Left cardiac atrium (tissue), 4 donors: ENCODE results near the gene EPC2. TPM values are rescaled to one million over a fixed set of nuclear protein-coding genes. Genes with fewer than 3 reads are reported as not detected.

Experiments
- ATAC-seq, 2 donors: fragments of 200-7000 bp; cut with Tn5 transposase; one replicate each; pipeline ENCODE4 v1.9.1; 2020; ENCODE audit warnings: mild to moderate bottlenecking in 2 of 2, moderate library complexity in 2 of 2
- DNase-seq: peaks from one replicate; pipeline ENCODE4 v3.0.0-alpha.2; 2020
- intact Hi-C, 2 donors: fragments of 100-400 bp; cut with DNase I; formaldehyde crosslinking; loops; one replicate each; pipeline versions ENCODE4 v1.14.1 to v1.15.1; 2022 to 2023
- total RNA-seq, 2 donors: library from RNA; stranded (reverse); fragmentation: NEBNext Ultra II Directional; extraction: Animal tissue kit (Norgen Biotek cat#: 25700); gene quantifications; one replicate each; pipeline ENCODE4 v1.2.1, GENCODE V29; 2021
- donor health status: DM: no; HTN: yes; CAD: no.
- donor health status: DM: no; HTN: yes; CAD: no; lungs with severe emphysema.
- donor health status: DM: yes; HTN: yes; CAD: no.
- donor health status: Dilated cardiomyopathy.

EPC2 gene
- total RNA-seq, 2 donors from 2014 or later: 19.1 to 22.3 TPM

GRCh38 chr2:148702475-148702874 is 57.9 kb downstream of the EPC2 start:
- intact Hi-C loops: no loop called here
- ATAC-seq: no peak

GRCh38 chr2:148704247-148704646 is 59.7 kb downstream of the EPC2 start:
- intact Hi-C loops: no loop called here
- DNase-seq (no peak), ATAC-seq (no peak)

More at GRCh38 chr2:148702475-148702874, 57.9 kb downstream of the EPC2 start:
- no peak for DNase-seq

GRCh38 chr2:148716378-148716920 is 71.9 kb downstream of the EPC2 start:
- no peak for DNase-seq
- intact Hi-C loops: no loop called here
- ATAC-seq: peak in 1 of 2 donors; percentile 28

GRCh38 chr2:148718039-148718438 is 73.5 kb downstream of the EPC2 start:
- DNase-seq (no peak), ATAC-seq (no peak)
- intact Hi-C loops: no loop called here

DNA sequence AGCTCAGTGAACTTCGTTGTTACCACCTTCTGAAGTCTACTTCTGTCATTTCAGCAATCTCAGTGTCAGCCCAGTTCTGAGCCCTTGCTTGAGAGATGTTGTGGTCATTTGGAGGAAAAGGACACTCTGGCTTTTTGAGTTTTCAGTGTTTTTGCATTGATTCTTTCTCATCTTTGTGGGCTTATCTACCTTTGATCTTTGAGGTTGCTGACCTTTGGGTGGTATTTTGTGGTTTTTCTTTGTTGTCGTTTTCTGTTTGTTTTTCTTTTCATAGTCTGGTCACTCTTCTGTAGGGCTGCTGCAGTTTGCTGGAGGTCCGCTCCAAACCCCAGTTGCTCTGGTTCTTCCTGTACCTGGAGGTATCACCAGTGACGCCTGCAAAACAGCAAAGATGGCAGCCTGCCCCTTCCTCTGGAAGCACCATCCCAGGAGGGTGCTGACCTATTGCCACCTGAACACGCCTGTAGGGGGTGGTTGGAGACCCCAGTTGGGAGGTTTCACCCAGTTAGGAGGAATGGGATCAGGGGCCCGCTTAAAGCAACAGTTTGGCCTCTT is 74.7 kb downstream of the EPC2 start:
- intact Hi-C loops: no loop called here
- DNase-seq (no peak), ATAC-seq (no peak)

DNA sequence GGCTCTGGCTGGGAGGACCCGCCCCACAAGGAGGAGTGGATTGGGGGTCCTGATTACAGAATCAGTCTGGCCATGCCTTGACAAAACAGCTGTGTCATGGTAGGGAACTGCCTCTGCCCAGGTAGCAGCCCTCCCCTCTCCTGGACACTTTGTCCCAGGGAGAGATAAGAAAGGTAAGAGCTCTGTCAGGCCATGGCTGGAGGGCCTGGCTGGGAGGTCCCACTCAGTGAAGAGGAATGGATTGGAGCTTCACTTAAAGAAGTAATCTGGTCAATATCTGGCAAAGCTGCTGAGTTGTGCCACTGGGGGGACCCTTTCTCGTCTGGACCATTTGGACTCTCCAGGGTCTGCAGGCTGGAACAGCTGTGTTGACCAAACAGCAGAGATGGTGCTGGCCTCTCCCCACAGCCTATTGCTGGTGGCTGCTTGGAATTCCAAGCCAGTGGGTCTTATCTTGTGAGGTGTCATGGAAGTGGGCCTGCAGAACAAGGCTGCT is 75.4 kb downstream of the EPC2 start:
- DNase-seq (no peak), ATAC-seq (peak in 1 of 2 donors; percentile 46)
- intact Hi-C loops: no loop called here

DNA sequence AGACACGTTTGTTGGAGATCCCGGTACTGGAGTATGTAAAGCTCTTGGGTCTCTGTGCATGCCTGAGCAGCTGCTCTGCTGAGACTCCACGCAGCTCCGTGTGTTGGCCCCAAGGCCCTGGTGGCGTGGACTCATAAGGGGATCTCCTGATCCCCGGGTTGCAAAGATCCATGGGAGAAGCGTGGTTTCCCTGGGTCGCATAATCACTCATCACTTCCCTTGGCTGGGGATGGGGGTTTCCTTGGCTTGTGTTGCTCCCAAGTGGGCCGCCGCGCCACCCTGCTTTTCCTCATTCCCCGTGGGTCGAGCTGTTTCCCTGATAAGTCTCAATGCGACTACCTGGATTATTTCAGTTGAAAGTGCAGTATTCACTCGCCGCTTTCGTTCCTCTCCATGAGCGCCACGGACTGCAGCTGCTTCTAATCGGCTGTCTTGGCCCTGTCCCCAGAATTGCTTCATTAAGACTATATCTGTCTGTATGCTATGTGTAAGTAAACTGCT is 76.0 kb downstream of the EPC2 start:
- ATAC-seq: peak; percentile 53 to 70
- intact Hi-C loops: no loop called here
- peak; percentile 25 for DNase-seq

DNA sequence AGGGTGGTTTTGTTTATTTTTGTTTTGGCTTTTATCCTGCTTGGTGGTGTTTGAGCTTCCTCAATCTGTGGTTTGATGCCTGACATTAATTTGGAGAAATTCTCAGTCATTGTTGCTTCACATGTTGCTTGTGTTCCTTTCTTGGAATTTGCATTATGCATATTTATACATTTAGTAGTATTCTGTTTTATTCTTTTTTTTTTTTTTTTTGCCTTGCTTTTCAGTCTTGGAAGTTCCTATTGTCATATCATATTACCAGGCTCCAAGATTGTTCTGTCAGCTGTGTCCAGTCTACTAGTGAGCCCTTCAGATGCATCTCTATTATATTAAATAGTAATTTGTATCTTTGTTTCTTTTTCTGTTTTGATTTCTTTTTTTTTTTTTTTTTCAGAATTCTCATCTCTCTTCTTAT is 77.0 kb downstream of the EPC2 start:
- no peak for ATAC-seq

GRCh38 chr2:148721991-148722777 is 77.6 kb downstream of the EPC2 start:
- intact Hi-C loops: no loop called here
- ATAC-seq (peak in 1 of 2 donors; percentile 16), DNase-seq (no peak)

More for the DNA sequence above, 77.0 kb downstream of the EPC2 start:
- DNase-seq: no peak
- intact Hi-C loops: no loop called here

GRCh38 chr2:148725564-148725963 is 81.0 kb downstream of the EPC2 start:
- DNase-seq (no peak), ATAC-seq (no peak)
- intact Hi-C loops: no loop called here

GRCh38 chr2:148726228-148726627 is 81.7 kb downstream of the EPC2 start:
- no peak for ATAC-seq
- intact Hi-C loops: no loop called here

GRCh38 chr2:148730085-148730484 is 85.5 kb downstream of the EPC2 start:
- no peak for ATAC-seq

More at GRCh38 chr2:148726228-148726627, 81.7 kb downstream of the EPC2 start:
- no peak for DNase-seq

GRCh38 chr2:148737742-148738141 is 93.2 kb downstream of the EPC2 start:
- intact Hi-C loops: no loop called here
- ATAC-seq (no peak), DNase-seq (no peak)

More at GRCh38 chr2:148730085-148730484, 85.5 kb downstream of the EPC2 start:
- intact Hi-C loops: no loop called here
- DNase-seq: no peak

GRCh38 chr2:148739454-148740105 is 95.0 kb downstream of the EPC2 start:
- DNase-seq (no peak), ATAC-seq (no peak)
- intact Hi-C loops: no loop called here

GRCh38 chr2:148742373-148742772 is 97.8 kb downstream of the EPC2 start:
- intact Hi-C loops: no loop called here
- ATAC-seq (no peak), DNase-seq (no peak)

DNA sequence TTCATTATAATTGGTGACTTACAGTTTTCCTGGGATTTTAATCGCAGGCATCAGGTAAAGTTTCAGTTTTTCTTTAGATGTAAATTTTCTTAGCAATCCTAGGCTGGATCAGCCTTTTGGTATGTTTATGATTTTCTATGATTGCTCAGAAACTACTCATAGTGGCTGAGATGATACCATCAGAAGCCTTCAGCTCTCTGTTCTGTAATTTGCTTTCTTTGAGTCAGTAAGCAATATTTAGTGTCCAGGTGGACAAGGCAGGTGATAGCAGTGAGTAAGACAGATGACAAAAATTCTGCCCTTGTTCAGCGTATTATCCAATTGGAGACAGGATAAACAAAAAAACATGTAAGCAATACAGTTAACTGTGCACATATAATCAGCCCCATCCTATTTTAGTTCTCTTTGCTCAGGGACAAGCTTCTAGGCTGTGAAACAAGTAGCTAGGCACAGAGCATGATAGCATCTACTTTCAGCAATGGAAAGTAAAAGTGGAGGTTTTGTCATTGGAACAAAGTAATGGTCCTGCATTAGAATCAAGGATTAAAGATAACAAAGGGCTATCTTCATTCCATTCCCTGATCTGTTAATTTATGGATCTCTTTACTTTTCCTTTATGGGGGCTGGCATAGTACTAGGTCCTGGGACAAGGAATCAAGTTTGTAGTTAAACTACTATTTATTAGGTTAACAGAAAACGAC is 100.8 kb downstream of the EPC2 start:
- no peak for DNase-seq
- intact Hi-C loops: no loop called here
- no peak for ATAC-seq

- intact Hi-C loops: no loop called here
- ATAC-seq (no peak), DNase-seq (no peak)
Measured at GRCh38 chr2:148746973-148747372, 102.4 kb downstream of the EPC2 start.

GRCh38 chr2:148751907-148752306 is 107.4 kb downstream of the EPC2 start:
- ATAC-seq: no peak
- intact Hi-C loops: no loop called here
- DNase-seq: no peak

GRCh38 chr2:148752977-148753376 is 108.4 kb downstream of the EPC2 start:
- intact Hi-C loops: no loop called here
- DNase-seq (no peak), ATAC-seq (no peak)
